HK-2 (cell line): ENCODE results near the gene SLC17A4.

Experiments
- DNase-seq: peaks from one replicate; pipeline ENCODE4 v3.0.0-alpha.2; 2018; ENCODE audit not compliant: unreplicated experiment

SLC17A4 gene

GRCh38 chr6:25801436-25801835, 46.9 kb downstream of the SLC17A4 start:
- DNase-seq, result no peak

GRCh38 chr6:25804804-25805203, 50.3 kb downstream of the SLC17A4 start:
- DNase-seq, result no peak

- no peak for DNase-seq
Observed at GRCh38 chr6:25815194-25815593, 60.7 kb downstream of the SLC17A4 start.

- no peak for DNase-seq
Observed at GRCh38 chr6:25816252-25816651, 61.7 kb downstream of the SLC17A4 start.

GRCh38 chr6:25821341-25821740, 66.8 kb downstream of the SLC17A4 start:
- DNase-seq, result no peak

- no peak for DNase-seq
Observed at GRCh38 chr6:25829375-25829774, 74.8 kb downstream of the SLC17A4 start.

- DNase-seq, result no peak
Observed at GRCh38 chr6:25830458-25830857, 75.9 kb downstream of the SLC17A4 start.
